Measurements from ENCODE around the gene ANO9.

DNA sequence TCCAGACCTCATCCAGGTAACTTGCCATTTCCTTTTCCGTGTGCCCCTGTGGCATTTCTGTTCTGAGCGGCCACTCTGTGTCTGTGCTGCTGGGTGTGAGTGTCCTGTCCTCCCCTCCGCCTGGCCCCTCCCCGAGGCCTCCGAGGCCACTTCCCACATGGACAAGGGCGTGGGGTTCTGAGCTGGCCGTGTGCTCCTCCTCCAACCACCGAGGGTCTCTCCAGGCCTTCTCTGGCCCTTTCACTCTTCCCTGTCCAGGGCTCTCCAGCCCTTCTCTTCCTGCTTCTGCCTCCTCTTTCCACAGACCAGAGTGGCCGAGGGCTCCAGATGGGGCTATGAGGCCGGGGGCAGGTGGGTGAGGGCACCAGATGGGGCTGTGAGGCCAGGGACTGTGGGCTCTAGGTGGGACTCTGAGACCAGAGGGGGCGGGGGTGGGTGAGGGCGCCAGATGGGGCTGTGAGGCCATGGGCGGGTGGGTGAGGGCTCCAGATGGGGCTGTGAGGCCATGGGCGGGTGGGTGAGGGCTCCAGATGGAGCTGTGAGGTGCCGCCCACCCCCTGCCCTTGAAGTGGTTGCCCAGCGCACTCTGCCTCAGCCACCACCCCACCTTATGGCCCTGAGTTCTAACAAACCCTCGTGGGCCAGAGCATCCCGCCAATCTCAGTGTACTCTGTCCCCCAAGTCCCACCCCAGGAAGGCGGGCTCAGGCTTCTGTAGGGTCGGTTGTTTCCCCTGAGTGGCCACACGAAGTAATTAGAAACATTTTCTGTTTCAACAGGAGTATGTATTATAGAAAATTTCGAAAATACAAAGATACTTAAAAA, 32.4 kb upstream of the ANO9 start:
- TF ChIP-seq, protein P1, sequence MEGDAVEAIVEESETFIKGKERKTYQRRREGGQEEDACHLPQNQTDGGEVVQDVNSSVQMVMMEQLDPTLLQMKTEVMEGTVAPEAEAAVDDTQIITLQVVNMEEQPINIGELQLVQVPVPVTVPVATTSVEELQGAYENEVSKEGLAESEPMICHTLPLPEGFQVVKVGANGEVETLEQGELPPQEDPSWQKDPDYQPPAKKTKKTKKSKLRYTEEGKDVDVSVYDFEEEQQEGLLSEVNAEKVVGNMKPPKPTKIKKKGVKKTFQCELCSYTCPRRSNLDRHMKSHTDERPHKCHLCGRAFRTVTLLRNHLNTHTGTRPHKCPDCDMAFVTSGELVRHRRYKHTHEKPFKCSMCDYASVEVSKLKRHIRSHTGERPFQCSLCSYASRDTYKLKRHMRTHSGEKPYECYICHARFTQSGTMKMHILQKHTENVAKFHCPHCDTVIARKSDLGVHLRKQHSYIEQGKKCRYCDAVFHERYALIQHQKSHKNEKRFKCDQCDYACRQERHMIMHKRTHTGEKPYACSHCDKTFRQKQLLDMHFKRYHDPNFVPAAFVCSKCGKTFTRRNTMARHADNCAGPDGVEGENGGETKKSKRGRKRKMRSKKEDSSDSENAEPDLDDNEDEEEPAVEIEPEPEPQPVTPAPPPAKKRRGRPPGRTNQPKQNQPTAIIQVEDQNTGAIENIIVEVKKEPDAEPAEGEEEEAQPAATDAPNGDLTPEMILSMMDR (conservative IDR thresholded peaks at IDR 0.05), result no peak
- TF ChIP-seq ZFX (IDR thresholded peaks at IDR 0.05), result no peak
